Activated naive CD8-positive, alpha-beta T cell treated with anti-CD3 and anti-CD28 coated beads, Interleukin-2, amount 10 ng/mL, durations not matched to agents 7 days and 5 days (primary cell): ENCODE measurements around the gene ADCY5. TPM values are rescaled to one million over a fixed set of nuclear protein-coding genes. Genes with fewer than 3 reads are reported as not detected.

ENCODE experiments used
- ATAC-seq: fragments of 150-1000 bp; cut with Tn5 transposase; one replicate; pipeline ENCODE4 v1.10.0; 2021; ENCODE audit warnings: low read depth, moderate library complexity
- POLR2A ChIA-PET: fragments of 350-600 bp; sonication (Branson Sonifier 250); formaldehyde crosslinking; loops from one replicate; lab custom pipeline; 2021; ENCODE audit warnings: antibody characterized with exemption; lab: Charles Lee
- DNase-seq: peaks from one replicate; pipeline ENCODE4 v3.0.0; 2021
- H3K27ac Mint-ChIP-seq: one replicate; pipeline ENCODE4 v1.8.0; 2022; ENCODE audit warnings: mild to moderate bottlenecking, mixed read lengths
- H3K27me3 Mint-ChIP-seq: one replicate; pipeline ENCODE4 v1.8.0; 2022; ENCODE audit warnings: mild to moderate bottlenecking, moderate library complexity, mixed read lengths
- H3K36me3 Mint-ChIP-seq: one replicate; pipeline ENCODE4 v1.8.0; 2021; ENCODE audit warnings: mild to moderate bottlenecking, mixed read lengths
- H3K4me1 Mint-ChIP-seq: one replicate; pipeline ENCODE4 v1.8.0; 2021; ENCODE audit warnings: mixed read lengths
- H3K4me3 Mint-ChIP-seq: one replicate; pipeline ENCODE4 v1.8.0; 2022; ENCODE audit warnings: mild to moderate bottlenecking, moderate library complexity, mixed read lengths
- H3K9me3 Mint-ChIP-seq: one replicate; pipeline ENCODE4 v1.8.0; 2021; ENCODE audit warnings: mixed read lengths
- total RNA-seq, 2 experiments: library from RNA; stranded (reverse); gene quantifications; one replicate each; pipeline ENCODE4 v1.2.3, GENCODE V29; 2021

ADCY5 gene
- total RNA-seq, 2 experiments from 2014 or later: not detected

DNA sequence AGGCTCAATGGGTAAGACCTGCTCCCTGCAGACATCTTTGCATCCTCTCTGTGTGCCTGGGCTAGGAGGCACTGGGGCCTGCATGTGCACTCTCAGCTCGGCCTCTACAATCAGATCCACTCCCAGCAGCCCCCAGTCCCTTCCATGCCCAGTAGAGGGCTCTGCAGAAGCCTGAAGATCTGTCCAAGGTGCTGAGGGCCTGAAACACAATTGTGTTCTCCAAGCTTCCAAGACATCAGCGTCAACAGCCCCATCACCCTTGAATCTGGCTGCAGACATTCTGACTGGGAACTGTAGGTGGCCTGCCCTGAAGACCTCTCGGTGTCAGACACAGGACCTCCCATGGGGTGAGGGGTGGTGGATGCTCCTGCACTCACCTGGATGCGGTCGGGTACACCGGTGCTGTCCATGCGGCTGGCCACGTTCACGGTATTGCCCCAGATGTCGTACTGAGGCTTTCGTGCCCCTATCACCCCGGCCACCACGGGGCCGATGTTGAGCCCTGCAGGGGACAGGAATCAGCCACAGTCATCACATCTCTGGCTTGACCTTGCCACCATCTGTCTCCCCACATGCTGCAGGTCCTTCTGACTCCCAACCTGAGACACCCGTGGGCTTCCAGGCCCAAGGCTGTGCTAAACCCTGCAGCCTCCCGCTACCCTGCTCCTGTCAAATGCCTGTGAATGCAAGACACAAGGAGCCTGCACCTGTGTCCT, 162.4 kb downstream of the ADCY5 start:
- POLR2A ChIA-PET: no interaction called here
- no peaks in the 10 kb centered on the region for H3K27me3 Mint-ChIP-seq
- H3K36me3 Mint-ChIP-seq: no peaks in the 10 kb centered on the region
- H3K4me3 Mint-ChIP-seq: no peak overlapping the region
- peak; percentile 52 for DNase-seq
- ATAC-seq: peak; percentile 85
- no peaks in the 10 kb centered on the region for H3K4me1 Mint-ChIP-seq
- H3K9me3 Mint-ChIP-seq: no peaks in the 10 kb centered on the region
- H3K27ac Mint-ChIP-seq: no peak overlapping the region

GRCh38 chr3:123285931-123286307, 163.0 kb downstream of the ADCY5 start:
- DNase-seq: no peak
- H3K9me3 Mint-ChIP-seq: no peaks in the 10 kb centered on the region
- POLR2A ChIA-PET: no interaction called here
- no peak overlapping the region for H3K4me3 Mint-ChIP-seq
- H3K27me3 Mint-ChIP-seq: no peaks in the 10 kb centered on the region
- H3K27ac Mint-ChIP-seq: no peak overlapping the region
- peak; percentile 14 for ATAC-seq
- H3K4me1 Mint-ChIP-seq: no peaks in the 10 kb centered on the region
- no peaks in the 10 kb centered on the region for H3K36me3 Mint-ChIP-seq

- Mint-ChIP-seq H3K9me3 (no peaks in the 10 kb centered on the region), H3K4me1 (no peaks in the 10 kb centered on the region), H3K4me3 (no peak overlapping the region), H3K36me3 (no peaks in the 10 kb centered on the region), H3K27me3 (no peaks in the 10 kb centered on the region), H3K27ac (no peak overlapping the region)
- POLR2A ChIA-PET: no interaction called here
- ATAC-seq (no peak), DNase-seq (no peak)
These were observed 163.4 kb downstream of the ADCY5 start for GRCh38 chr3:123285479-123285878.

DNA sequence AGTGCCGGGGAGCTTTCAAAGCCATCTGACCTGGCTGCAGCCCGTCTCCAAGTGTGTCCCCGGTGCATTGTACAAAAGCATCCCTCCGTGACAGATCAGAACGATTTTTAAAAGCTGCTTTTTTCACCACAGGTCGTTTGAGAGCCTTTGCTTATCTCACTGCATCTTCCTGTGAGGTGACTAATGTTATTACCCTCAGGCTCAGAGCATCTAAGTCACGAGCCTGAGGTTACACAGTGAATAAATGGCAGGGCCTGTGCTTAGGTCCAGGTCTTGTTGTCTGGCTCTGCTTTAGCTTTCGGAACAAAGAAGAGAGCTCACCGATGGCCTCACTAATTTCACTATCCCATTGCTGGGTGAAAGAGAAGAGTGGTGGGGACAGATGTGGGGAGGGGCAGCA, 163.8 kb downstream of the ADCY5 start:
- no peak for DNase-seq
- Mint-ChIP-seq H3K4me3 (no peak overlapping the region), H3K36me3 (no peaks in the 10 kb centered on the region), H3K27ac (no peak overlapping the region), H3K4me1 (no peaks in the 10 kb centered on the region), H3K9me3 (no peaks in the 10 kb centered on the region), H3K27me3 (no peaks in the 10 kb centered on the region)
- ATAC-seq: no peak
- POLR2A ChIA-PET: no interaction called here

DNA sequence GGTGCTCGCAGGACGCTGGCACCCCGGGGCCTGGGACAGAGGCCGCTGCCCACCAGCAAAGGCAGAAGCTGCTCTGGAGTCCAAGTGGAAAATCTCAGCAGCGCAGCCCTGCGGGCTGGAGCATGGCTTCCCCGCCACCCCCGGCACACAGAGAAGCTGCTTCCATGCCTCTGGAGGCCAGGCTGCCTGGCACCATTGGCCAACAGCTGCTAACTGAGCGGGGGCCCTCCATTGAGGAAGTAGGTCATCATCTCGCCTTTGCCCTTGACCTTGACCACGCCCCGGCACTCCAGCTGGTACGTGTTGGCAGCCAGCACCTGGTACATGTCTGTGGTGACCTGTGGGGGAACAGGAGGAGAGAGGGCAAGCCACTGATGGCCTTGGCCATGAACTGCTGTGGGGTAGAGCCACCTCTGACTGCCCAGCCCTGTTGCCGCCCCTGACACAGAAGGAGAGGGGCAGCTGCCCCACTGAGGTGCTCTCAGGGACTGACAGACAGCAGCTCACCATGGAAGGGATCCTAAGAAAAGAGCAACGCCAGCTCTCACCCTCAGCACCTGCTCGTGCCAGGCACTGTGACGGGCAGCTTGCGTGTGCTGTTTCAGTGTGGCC, 164.4 kb downstream of the ADCY5 start:
- no peaks in the 10 kb centered on the region for H3K9me3 Mint-ChIP-seq
- ATAC-seq (no peak), DNase-seq (no peak)
- POLR2A ChIA-PET: no interaction called here
- no peak overlapping the region for H3K4me3 Mint-ChIP-seq
- no peaks in the 10 kb centered on the region for H3K27me3 Mint-ChIP-seq
- H3K27ac Mint-ChIP-seq: no peak overlapping the region
- H3K36me3 Mint-ChIP-seq: no peaks in the 10 kb centered on the region
- H3K4me1 Mint-ChIP-seq: no peaks in the 10 kb centered on the region

DNA sequence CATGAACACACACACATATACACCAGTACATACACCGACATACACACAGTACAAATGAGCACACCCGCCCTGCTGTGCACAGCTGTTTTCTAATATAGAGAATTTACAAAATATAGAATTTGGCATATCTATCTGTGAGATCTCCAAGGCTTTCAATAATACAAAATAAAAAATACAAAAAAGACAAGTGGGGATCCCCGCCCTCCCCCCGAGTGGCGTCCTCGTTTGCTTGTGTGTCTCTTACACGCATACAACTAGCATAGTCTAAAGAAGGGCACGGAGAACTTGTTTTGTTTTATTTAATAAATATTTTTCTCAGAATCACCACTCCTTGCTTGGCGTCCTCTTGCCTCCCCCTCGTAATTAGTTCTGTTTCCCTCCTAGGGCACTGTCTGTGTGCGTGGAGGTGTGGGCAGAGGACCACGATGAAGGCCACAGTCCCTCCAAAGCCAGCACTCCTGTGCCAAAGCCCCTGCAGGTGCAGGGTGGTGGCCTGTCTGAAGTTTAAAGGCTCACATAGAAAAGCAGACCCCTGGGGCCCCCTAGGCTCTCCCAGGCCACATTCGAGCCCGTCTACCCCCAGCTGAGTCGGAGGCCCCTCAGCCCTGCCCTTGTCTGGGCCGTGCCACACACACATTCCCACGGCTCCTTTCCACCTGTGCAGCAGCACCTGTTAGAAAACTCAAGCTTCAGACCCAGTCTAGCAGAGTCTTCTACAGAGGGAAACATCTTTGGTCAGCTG, 165.1 kb downstream of the ADCY5 start:
- POLR2A ChIA-PET: no interaction called here
- ATAC-seq: no peak

GRCh38 chr3:123283074-123283473, 165.8 kb downstream of the ADCY5 start:
- Mint-ChIP-seq H3K9me3 (no peaks in the 10 kb centered on the region), H3K27me3 (no peaks in the 10 kb centered on the region), H3K4me1 (no peaks in the 10 kb centered on the region), H3K36me3 (no peaks in the 10 kb centered on the region), H3K4me3 (no peak overlapping the region), H3K27ac (no peak overlapping the region)
- no peak for DNase-seq
- no peak for ATAC-seq
- POLR2A ChIA-PET: no interaction called here

More for the DNA sequence above, 165.1 kb downstream of the ADCY5 start:
- Mint-ChIP-seq H3K9me3 (no peaks in the 10 kb centered on the region), H3K4me3 (no peak overlapping the region), H3K36me3 (no peaks in the 10 kb centered on the region), H3K27me3 (no peaks in the 10 kb centered on the region), H3K4me1 (no peaks in the 10 kb centered on the region), H3K27ac (no peak overlapping the region)
- no peak for DNase-seq

- Mint-ChIP-seq H3K27ac (no peak overlapping the region), H3K4me3 (no peak overlapping the region), H3K4me1 (no peaks in the 10 kb centered on the region), H3K36me3 (no peaks in the 10 kb centered on the region), H3K9me3 (no peaks in the 10 kb centered on the region), H3K27me3 (no peaks in the 10 kb centered on the region)
- ATAC-seq (no peak), DNase-seq (no peak)
- POLR2A ChIA-PET: no interaction called here
These were observed 166.4 kb downstream of the ADCY5 start for GRCh38 chr3:123282461-123282860.

DNA sequence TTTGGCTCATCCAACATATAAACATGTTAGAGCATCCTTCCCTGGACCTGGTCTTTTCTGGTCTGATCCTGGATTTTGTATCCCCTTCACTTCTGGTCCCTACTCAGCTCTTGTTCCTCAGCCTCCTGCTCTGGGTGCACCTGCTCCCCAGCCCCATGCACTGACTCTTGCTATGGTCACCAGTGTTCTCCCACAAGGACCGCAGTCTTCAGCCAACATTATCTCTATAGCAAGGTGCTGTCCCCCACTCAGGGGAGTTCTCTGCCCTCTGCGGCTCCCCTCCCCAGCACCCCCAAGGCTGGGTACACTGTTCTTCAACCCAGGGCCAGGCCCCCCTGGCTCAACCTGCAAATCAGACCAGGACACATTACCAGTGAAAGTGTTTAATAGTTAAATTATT, 167.0 kb downstream of the ADCY5 start:
- ATAC-seq (no peak), DNase-seq (no peak)
- no peaks in the 10 kb centered on the region for H3K9me3 Mint-ChIP-seq
- peaks cover 2% of the 10 kb centered on the region for H3K4me1 Mint-ChIP-seq
- H3K36me3 Mint-ChIP-seq: no peaks in the 10 kb centered on the region
- no peak overlapping the region for H3K4me3 Mint-ChIP-seq
- no peak overlapping the region for H3K27ac Mint-ChIP-seq
- POLR2A ChIA-PET: no interaction called here
- no peaks in the 10 kb centered on the region for H3K27me3 Mint-ChIP-seq

DNA sequence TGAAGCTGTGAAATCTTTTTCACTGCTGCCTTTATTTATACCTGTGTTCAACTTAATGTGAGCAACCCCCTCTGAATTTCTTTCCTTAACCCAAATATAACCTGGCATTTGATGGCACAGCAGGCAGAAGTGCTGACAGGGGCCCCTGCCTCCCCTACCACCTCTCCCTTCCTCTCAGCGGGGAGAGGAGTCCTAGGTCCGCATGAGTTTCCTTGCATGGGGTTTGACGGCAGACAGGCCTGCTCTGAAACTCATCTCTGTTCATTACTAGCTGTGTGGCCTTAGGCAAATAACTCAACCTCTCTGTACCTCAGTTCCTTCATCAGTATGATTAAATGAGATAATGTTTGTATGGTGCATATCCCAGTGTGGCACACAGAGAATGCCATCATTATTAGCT, 167.5 kb downstream of the ADCY5 start:
- POLR2A ChIA-PET: no interaction called here
- no peak overlapping the region for H3K27ac Mint-ChIP-seq
- H3K4me1 Mint-ChIP-seq: peaks cover 3% of the 10 kb centered on the region
- H3K4me3 Mint-ChIP-seq: no peak overlapping the region
- H3K27me3 Mint-ChIP-seq: no peaks in the 10 kb centered on the region
- DNase-seq (no peak), ATAC-seq (no peak)
- no peaks in the 10 kb centered on the region for H3K36me3 Mint-ChIP-seq
- H3K9me3 Mint-ChIP-seq: no peaks in the 10 kb centered on the region

GRCh38 chr3:123279121-123279520, 169.8 kb downstream of the ADCY5 start:
- no peaks in the 10 kb centered on the region for H3K27me3 Mint-ChIP-seq
- DNase-seq (no peak), ATAC-seq (no peak)
- no peak overlapping the region for H3K27ac Mint-ChIP-seq
- no peaks in the 10 kb centered on the region for H3K9me3 Mint-ChIP-seq
- H3K4me3 Mint-ChIP-seq: no peak overlapping the region
- POLR2A ChIA-PET: no interaction called here
- peaks cover 8% of the 10 kb centered on the region for H3K4me1 Mint-ChIP-seq
- H3K36me3 Mint-ChIP-seq: no peaks in the 10 kb centered on the region

GRCh38 chr3:123278446-123278845, 170.4 kb downstream of the ADCY5 start:
- Mint-ChIP-seq H3K9me3 (no peaks in the 10 kb centered on the region), H3K4me1 (peaks cover 8% of the 10 kb centered on the region), H3K27ac (no peak overlapping the region), H3K4me3 (no peak overlapping the region), H3K27me3 (no peaks in the 10 kb centered on the region), H3K36me3 (no peaks in the 10 kb centered on the region)
- POLR2A ChIA-PET: no interaction called here
- DNase-seq (no peak), ATAC-seq (no peak)

DNA sequence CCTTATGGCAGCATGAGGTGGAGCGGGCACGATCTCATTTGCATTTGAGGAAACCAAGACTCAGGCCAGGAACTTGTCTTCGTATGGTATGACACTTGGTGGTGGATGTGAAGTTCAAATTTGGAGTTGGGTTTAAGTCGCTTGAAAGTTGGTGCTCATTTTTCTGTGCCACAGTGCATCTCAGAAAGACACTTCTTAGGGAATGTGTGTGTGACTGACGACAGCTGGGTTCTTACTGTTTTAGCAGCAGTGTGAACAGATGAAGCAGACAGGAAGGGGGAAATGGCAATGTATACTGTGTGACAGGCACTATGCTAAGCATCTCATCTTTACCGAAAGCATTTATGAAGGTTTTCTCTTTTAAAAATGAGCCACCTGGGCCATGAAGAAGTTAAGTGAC, 171.8 kb downstream of the ADCY5 start:
- H3K4me3 Mint-ChIP-seq: no peak overlapping the region
- no peaks in the 10 kb centered on the region for H3K9me3 Mint-ChIP-seq
- ATAC-seq (no peak), DNase-seq (no peak)
- H3K4me1 Mint-ChIP-seq: peaks cover 8% of the 10 kb centered on the region
- no peak overlapping the region for H3K27ac Mint-ChIP-seq
- H3K27me3 Mint-ChIP-seq: no peaks in the 10 kb centered on the region
- peaks cover 2% of the 10 kb centered on the region for H3K36me3 Mint-ChIP-seq
- POLR2A ChIA-PET: no interaction called here
